Glutamatergic neuron (in vitro differentiated cells): ENCODE data around the gene HBA1. TPM values are rescaled to one million over a fixed set of nuclear protein-coding genes. Genes with fewer than 3 reads are reported as not detected.
A peak's percentile ranks its signal among the peaks of the same experiment; 100 is the strongest.
"Not testable (repeated sequence)": the region's sequence is repeated elsewhere in the genome, so short reads cannot be mapped to it uniquely, and the experiment has no call there.

Source experiments
- DNase-seq: peaks from one replicate; pipeline ENCODE4 v3.0.0; 2022
- H3K27ac Mint-ChIP-seq: one replicate; pipeline ENCODE4 v1.8.0; 2020; ENCODE audit warnings: mild to moderate bottlenecking, mixed read lengths, inconsistent platforms; ENCODE audit not compliant: unreplicated experiment
- H3K27me3 Mint-ChIP-seq: one replicate; pipeline ENCODE4 v1.8.0; 2020; ENCODE audit warnings: mild to moderate bottlenecking, moderate library complexity, mixed read lengths, inconsistent platforms; ENCODE audit not compliant: unreplicated experiment
- H3K36me3 Mint-ChIP-seq: one replicate; pipeline ENCODE4 v1.8.0; 2020; ENCODE audit warnings: mild to moderate bottlenecking, mixed read lengths, inconsistent platforms; ENCODE audit not compliant: unreplicated experiment
- H3K4me1 Mint-ChIP-seq: one replicate; pipeline ENCODE4 v1.8.0; 2020; ENCODE audit warnings: mild to moderate bottlenecking, low read depth, mixed read lengths, inconsistent platforms; ENCODE audit not compliant: unreplicated experiment
- H3K4me3 Mint-ChIP-seq: one replicate; pipeline ENCODE4 v1.8.0; 2020; ENCODE audit warnings: mild to moderate bottlenecking, mixed read lengths, inconsistent platforms; ENCODE audit not compliant: unreplicated experiment
- H3K9me3 Mint-ChIP-seq: one replicate; pipeline ENCODE4 v1.8.0; 2020; ENCODE audit warnings: mild to moderate bottlenecking, moderate library complexity, mixed read lengths, inconsistent platforms; ENCODE audit not compliant: unreplicated experiment
- total RNA-seq: library from RNA; stranded (reverse); fragmentation: NEBNext Ultra II Directional; extraction: Animal tissue kit (Norgen Biotek cat#: 25700); gene quantifications from one replicate; pipeline ENCODE4 v1.2.1, GENCODE V29; 2021; ENCODE audit not compliant: unreplicated experiment
- TF ChIP-seq, protein P1 (sequence below): fragments of 200-600 bp; sonication (generic); IDR thresholded peaks from one replicate; pipeline ENCODE4 v1.5.0; 2021; ENCODE audit not compliant: partially characterized antibody, unreplicated experiment

HBA1 gene
- total RNA-seq, 1 donor from 2014 or later, result 1.5 TPM

DNA sequence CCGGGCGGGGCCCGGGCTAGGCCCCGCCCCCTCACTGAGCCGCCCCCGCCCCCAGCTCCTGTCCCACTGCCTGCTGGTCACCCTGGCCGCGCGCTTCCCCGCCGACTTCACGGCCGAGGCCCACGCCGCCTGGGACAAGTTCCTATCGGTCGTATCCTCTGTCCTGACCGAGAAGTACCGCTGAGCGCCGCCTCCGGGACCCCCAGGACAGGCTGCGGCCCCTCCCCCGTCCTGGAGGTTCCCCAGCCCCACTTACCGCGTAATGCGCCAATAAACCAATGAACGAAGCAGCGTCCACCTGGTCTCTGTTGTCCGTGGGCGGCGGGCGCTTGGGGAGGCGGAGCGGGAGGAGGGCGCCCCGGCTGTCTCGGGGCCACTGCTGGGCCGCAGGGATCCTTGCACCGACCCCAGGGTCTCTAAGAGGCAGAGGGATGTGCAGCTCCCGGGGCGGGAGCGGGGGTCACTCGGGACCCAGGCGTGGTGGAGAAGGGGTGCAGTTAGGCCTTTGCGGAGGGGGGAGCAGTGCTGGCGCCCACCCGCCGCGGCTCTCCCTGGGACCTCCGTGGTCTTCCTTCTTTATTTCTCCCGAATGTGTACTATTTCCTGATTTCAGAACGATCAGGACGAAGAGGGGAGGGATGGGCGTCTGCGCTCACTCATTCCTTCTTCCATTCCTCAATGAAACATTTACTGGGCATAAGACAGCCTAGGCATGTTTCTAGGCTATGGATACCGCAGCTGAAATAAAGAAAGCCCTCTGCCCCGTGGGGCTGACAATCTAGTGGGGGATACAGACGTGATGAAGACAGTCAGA is 22.1 kb upstream of the HBA1 start:
- Mint-ChIP-seq H3K36me3 (no peaks in the 10 kb centered on the region), H3K4me1 (peaks cover 9% of the 10 kb centered on the region), H3K27ac (peak overlapping the region; percentile 57), H3K27me3 (peaks cover 11% of the 10 kb centered on the region), H3K4me3 (peak overlapping the region; percentile 90), H3K9me3 (peaks cover 9% of the 10 kb centered on the region)
- TF ChIP-seq, protein P1, sequence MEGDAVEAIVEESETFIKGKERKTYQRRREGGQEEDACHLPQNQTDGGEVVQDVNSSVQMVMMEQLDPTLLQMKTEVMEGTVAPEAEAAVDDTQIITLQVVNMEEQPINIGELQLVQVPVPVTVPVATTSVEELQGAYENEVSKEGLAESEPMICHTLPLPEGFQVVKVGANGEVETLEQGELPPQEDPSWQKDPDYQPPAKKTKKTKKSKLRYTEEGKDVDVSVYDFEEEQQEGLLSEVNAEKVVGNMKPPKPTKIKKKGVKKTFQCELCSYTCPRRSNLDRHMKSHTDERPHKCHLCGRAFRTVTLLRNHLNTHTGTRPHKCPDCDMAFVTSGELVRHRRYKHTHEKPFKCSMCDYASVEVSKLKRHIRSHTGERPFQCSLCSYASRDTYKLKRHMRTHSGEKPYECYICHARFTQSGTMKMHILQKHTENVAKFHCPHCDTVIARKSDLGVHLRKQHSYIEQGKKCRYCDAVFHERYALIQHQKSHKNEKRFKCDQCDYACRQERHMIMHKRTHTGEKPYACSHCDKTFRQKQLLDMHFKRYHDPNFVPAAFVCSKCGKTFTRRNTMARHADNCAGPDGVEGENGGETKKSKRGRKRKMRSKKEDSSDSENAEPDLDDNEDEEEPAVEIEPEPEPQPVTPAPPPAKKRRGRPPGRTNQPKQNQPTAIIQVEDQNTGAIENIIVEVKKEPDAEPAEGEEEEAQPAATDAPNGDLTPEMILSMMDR, result no peak
- no peak for DNase-seq

DNA sequence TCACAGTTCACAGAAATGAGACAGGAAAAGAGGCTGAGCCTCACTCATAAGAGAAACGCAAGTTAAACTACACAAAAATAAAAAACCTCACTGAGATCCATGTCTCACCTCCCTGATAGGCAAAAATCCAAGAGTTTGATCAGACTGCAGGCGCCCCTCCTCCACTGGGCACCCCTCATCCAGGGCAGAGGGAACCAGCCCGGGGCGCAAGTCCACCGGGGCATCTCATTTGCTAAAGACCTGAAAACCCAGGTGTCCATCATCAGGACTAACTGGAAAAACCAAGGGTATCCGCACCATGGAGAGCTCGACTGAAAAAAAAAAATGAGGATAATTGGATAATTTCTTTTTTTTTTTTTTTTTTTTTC is 21.5 kb upstream of the HBA1 start:
- TF ChIP-seq, protein P1, result no peak
- H3K36me3 Mint-ChIP-seq, result no peaks in the 10 kb centered on the region
- peaks cover 13% of the 10 kb centered on the region for H3K27me3 Mint-ChIP-seq
- H3K27ac Mint-ChIP-seq, result peak overlapping the region; percentile 57
- peak overlapping the region; percentile 90 for H3K4me3 Mint-ChIP-seq
- H3K9me3 Mint-ChIP-seq, result peaks cover 11% of the 10 kb centered on the region
- H3K4me1 Mint-ChIP-seq, result peaks cover 10% of the 10 kb centered on the region
- no peak for DNase-seq

DNA sequence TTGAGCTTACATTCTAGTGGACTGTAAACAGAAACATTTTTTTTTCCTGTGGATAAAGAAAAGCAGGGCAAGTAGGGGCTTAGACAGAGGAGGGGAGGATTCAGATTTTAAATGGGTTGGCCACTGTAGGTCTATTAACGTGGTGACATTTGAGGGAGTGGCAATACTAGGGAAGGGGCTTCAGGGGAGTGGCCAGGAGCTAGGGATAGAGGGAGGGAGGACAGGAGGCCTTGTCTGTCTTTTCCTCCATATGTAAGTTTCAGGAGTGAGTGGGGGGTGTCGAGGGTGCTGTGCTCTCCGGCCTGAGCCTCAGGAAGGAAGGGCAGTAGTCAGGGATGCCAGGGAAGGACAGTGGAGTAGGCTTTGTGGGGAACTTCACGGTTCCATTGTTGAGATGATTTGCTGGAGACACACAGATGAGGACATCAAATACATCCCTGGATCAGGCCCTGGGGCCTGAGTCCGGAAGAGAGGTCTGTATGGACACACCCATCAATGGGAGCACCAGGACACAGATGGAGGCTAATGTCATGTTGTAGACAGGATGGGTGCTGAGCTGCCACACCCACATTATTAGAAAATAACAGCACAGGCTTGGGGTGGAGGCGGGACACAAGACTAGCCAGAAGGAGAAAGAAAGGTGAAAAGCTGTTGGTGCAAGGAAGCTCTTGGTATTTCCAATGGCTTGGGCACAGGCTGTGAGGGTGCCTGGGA is 17.2 kb upstream of the HBA1 start:
- Mint-ChIP-seq H3K27ac (peak overlapping the region; percentile 52), H3K4me3 (peak overlapping the region; percentile 46), H3K36me3 (peaks cover 5% of the 10 kb centered on the region), H3K4me1 (peaks cover 10% of the 10 kb centered on the region), H3K27me3 (peaks cover 12% of the 10 kb centered on the region), H3K9me3 (peaks cover 15% of the 10 kb centered on the region)
- DNase-seq, result no peak
- TF ChIP-seq, protein P1, result no peak

DNA sequence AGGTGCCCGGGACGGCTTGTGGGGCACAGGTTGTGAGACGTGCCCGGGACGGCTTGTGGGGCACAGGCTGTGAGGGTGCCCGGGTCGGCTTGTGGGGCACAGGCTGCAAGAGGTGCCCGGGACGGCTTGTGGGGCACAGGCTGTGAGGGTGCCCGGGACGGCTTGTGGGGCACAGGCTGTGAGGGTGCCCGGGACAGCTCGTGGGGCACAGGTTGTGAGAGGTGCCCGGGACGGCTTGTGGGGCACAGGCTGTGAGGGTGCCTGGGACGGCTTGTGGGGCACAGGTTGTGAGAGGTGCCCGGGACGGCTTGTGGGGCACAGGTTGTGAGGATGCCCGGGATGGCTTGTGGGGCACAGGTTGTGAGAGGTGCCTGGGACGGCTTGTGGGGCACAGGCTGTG is 16.2 kb upstream of the HBA1 start:
- not testable (repeated sequence) for H3K27me3 Mint-ChIP-seq, H3K27ac Mint-ChIP-seq
- peaks cover 10% of the 10 kb centered on the region for H3K9me3 Mint-ChIP-seq

DNA sequence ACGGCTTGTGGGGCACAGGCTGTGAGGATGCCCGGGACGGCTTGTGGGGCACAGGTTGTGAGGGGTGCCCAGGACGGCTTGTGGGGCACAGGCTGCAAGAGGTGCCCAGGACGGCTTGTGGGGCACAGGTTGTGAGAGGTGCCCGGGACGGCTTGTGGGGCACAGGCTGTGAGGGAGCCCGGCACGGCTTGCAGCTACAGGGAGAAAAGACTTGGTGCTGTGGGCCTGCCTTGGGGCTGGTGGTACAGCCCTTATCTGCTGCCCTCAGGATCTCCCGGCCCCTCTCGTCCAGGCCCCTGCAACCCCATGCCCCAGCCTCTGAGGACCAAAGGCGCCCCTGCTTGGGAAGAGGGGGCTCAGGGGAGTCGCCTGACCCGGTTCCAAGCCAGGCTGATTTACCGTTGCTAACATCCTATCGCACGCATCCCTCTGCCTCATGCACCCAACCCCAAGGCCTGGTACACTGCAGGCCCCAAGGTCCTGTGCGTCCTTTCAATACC is 15.7 kb upstream of the HBA1 start:
- H3K4me3 Mint-ChIP-seq, result no peak overlapping the region
- TF ChIP-seq, protein P1, result no peak
- H3K4me1 Mint-ChIP-seq, result peaks cover 6% of the 10 kb centered on the region
- peaks cover 5% of the 10 kb centered on the region for H3K36me3 Mint-ChIP-seq
- H3K27me3 Mint-ChIP-seq, result peaks cover 7% of the 10 kb centered on the region
- DNase-seq, result no peak
- peaks cover 10% of the 10 kb centered on the region for H3K9me3 Mint-ChIP-seq
- H3K27ac Mint-ChIP-seq, result no peak overlapping the region

More for the DNA sequence above, 16.2 kb upstream of the HBA1 start:
- DNase-seq, H3K4me1 Mint-ChIP-seq, H3K4me3 Mint-ChIP-seq, H3K36me3 Mint-ChIP-seq: not testable (repeated sequence)
